ENCODE data around the gene SRC. TPM values are rescaled to one million over a fixed set of nuclear protein-coding genes. Genes with fewer than 3 reads are reported as not detected.
"Not testable (repeated sequence)": the region's sequence is repeated elsewhere in the genome, so short reads cannot be mapped to it uniquely, and the experiment has no call there.

Gene SRC
- total RNA-seq, 1 donor: 24.1 TPM

- H3K9me3 ChIP-seq (ENCODE audit: low read depth, low read length); H3K4me3 ChIP-seq (ENCODE audit: low read length); H3K27me3 ChIP-seq (ENCODE audit: insufficient read depth, low read length): not testable (repeated sequence)
- peaks cover 32% of the 10 kb centered on the region for H3K4me1 ChIP-seq (ENCODE audit: insufficient read depth, low read length)
Observed at GRCh38 chr20:37338380-37338779, 7.6 kb upstream of the SRC start.

DNA sequence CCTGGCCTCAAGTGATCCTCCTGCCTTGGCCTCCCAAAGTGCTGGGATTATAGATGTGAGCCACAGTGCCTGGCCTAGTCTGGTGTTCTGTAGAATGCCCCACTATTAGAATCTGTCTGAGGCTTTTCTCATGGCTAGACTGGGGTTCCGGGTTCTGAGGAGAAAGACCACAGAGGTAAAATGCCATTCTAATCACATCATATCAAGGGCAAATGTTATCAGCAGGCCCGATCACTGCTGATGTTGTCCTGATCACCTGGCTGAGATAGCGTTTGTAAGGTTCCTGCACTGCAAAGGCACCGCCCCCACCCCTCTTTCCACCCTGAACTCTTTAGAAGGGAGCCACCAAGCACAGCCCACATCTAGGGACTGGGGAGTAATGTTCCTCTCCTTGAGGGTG, 6.7 kb upstream of the SRC start:
- Histone ChIP-seq H3K4me3 (ENCODE audit: low read length) (no peak overlapping the region), H3K27me3 (ENCODE audit: insufficient read depth, low read length) (no peaks in the 10 kb centered on the region), H3K4me1 (ENCODE audit: insufficient read depth, low read length) (peaks cover 24% of the 10 kb centered on the region), H3K9me3 (ENCODE audit: low read depth, low read length) (no peaks in the 10 kb centered on the region)

DNA sequence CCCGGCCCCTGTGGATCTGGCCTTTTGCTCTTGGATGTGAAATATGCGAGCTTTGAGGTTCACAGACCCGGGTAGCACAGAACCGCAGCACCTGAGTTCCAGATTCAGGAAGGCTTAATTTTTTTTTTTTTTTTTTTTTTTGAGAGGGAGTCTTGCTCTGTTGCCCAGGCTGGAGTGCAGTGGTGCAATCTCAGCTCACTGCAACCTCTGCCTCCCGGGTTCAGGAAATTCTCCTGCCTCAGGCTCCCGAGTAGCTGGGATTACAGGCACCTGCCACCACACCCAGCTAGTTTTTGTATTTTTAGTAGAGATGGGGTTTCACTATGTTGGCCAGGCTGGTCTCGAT, 6.2 kb upstream of the SRC start:
- peaks cover 24% of the 10 kb centered on the region for H3K4me1 ChIP-seq (ENCODE audit: insufficient read depth, low read length)
- H3K27me3 ChIP-seq (ENCODE audit: insufficient read depth, low read length); H3K9me3 ChIP-seq (ENCODE audit: low read depth, low read length); H3K4me3 ChIP-seq (ENCODE audit: low read length): not testable (repeated sequence)

DNA sequence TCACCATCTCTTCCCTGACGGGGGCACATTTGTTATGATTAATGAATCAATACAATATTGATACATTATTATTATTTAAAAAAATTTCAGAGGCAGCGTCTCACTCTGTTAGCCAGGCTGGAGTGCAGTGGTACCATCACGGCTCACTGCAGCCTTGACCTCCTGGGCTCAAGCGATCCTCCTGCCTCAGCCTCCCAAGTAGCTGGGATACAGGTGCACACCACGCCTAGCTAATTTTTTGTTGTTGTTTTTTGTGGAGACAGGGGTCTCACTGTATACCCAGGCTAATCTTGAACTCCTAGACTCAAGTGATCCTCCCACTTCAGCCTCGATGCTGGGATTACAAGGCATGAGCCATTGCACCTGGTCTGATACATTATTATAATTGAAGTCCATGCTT, 4.9 kb upstream of the SRC start:
- Histone ChIP-seq H3K9me3 (ENCODE audit: low read depth, low read length) (no peaks in the 10 kb centered on the region), H3K4me3 (ENCODE audit: low read length) (no peak overlapping the region), H3K27me3 (ENCODE audit: insufficient read depth, low read length) (no peaks in the 10 kb centered on the region), H3K4me1 (ENCODE audit: insufficient read depth, low read length) (peaks cover 22% of the 10 kb centered on the region)

- H3K27me3 ChIP-seq (ENCODE audit: insufficient read depth, low read length): no peaks in the 10 kb centered on the region
- H3K9me3 ChIP-seq (ENCODE audit: low read depth, low read length): no peaks in the 10 kb centered on the region
- H3K4me3 ChIP-seq (ENCODE audit: low read length): no peak overlapping the region
- H3K4me1 ChIP-seq (ENCODE audit: insufficient read depth, low read length): peaks cover 18% of the 10 kb centered on the region
Observed at GRCh38 chr20:37341632-37342031, 4.3 kb upstream of the SRC start.

DNA sequence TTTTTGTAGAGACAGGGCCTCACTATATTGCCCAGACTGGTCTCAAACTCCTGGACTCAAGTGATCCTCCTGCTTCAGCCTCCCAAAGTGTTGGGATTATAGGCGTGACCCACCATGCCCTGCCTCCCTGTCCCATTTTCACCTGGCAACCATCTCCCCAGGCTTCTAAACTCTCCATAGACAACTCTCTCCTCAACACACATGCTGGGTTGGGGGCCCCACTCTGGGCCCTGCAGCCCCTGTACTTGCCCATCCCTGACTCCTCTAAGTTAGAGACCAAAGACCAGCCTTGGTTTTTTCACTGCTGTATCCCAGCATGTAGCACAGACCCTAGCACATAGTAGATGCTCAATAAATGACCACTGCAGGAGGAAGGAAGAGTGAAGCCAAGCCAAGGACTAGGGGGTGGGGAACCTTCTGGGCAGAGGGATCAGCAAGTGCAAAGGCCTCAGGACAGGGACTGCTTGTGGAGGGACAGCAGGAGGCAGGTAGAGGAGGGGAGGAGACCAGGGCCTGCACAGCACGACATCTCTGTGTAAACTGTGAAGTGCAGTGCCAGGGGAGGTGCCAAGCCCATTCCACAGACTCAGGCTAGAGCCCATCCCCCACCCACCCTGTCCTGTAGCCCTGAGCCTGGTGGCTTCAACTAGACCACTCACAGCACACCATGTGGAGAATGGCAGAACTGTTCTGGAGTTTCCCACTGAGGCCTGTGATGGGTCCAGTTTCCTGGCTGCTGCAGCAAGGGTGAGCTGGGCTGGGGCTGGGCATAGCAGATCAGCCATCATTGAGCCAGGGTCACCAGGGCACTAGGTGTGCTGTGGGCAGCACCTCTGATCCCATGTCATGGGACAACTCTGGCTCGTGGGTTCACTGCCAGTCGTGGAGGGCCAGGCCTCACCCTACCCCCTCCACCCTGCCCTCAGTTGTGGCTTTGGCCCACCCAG, 3.4 kb upstream of the SRC start:
- H3K9me3 ChIP-seq (ENCODE audit: low read depth, low read length): no peaks in the 10 kb centered on the region
- H3K27me3 ChIP-seq (ENCODE audit: insufficient read depth, low read length): no peaks in the 10 kb centered on the region
- peaks cover 14% of the 10 kb centered on the region for H3K4me1 ChIP-seq (ENCODE audit: insufficient read depth, low read length)
- no peak overlapping the region for H3K4me3 ChIP-seq (ENCODE audit: low read length)

DNA sequence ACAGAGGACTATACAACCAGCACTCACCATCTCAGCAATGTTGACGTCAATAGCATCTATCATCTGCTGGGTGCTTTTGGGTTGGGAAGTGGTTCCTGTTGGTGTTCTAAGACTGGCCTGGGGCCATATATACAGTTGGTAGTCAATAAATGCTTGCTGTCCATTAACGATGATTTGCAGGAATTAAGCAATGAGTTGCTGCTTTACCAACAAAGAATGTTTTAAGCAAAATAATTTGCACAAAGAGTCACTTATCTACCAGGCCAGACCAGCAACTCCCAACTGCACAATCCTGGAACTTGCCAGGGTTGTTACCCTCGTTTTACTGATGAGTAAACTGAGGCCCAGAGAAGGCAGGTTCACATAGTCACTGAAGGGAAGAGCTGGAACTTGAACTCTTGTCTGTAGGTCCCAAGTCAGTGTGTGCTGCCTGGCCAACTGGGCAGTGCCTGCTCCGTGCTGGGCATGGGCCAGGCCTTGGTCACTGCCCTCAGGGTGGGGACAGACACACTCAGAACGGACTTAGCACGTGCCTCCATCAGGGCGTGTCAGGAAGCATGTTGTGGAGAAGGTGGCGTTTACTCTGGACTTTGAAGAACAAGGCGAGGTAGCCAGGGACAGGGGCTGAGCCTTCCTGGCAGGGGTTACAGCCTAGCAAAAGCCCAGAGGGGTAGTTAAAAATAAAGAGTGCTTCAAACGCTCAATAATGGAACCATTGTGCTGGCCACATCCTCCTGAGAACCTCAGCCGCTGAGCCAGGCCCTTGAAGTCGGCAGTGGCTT, 2.5 kb upstream of the SRC start:
- Histone ChIP-seq H3K4me3 (ENCODE audit: low read length) (no peak overlapping the region), H3K4me1 (ENCODE audit: insufficient read depth, low read length) (peaks cover 15% of the 10 kb centered on the region), H3K9me3 (ENCODE audit: low read depth, low read length) (no peaks in the 10 kb centered on the region), H3K27me3 (ENCODE audit: insufficient read depth, low read length) (no peaks in the 10 kb centered on the region)

GRCh38 chr20:37343994-37344355, 2.0 kb upstream of the SRC start:
- Histone ChIP-seq H3K4me1 (ENCODE audit: insufficient read depth, low read length) (peaks cover 19% of the 10 kb centered on the region), H3K9me3 (ENCODE audit: low read depth, low read length) (no peaks in the 10 kb centered on the region), H3K27me3 (ENCODE audit: insufficient read depth, low read length) (no peaks in the 10 kb centered on the region), H3K4me3 (ENCODE audit: low read length) (no peak overlapping the region)

DNA sequence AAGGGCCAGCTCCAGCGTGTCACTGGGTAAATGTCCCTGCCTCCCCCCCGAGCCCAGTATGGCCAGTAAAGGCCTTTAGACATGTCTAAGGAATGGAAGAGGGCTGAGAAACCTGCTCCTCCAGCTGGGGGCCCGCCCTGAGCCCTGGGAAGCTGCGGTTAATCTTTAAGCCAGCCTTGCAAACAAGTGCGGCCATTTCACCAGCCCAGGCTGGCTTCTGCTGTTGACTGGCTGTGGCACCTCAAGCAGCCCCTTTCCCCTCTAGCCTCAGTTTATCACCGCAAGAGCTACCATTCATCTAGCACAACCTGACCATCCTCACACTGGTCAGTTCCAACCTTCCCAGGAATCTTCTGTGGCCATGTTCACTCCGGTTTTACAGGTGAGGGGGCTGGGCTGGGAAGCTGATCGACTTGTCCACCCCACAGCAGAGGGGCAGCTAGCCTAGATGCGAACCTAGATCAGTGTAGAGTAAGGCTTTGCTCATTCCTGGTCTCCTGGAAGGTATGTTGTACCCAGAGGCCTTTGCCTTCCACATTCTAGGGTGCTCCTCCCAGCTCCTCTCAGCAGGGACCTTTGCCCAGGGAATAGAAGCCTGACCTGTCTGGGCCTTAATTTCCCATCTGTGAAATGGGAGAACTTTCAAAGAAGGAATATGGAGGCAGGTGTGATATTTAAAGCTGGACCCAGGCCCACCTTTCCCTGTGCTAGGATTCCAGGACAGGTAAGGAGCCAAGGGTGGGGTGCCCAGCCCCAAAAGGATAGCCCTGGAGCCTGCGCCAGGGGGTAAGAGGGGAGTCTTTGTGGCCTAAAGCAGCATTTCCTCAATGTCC, 1.2 kb upstream of the SRC start:
- H3K4me3 ChIP-seq (ENCODE audit: low read length): no peak overlapping the region
- H3K27me3 ChIP-seq (ENCODE audit: insufficient read depth, low read length): no peaks in the 10 kb centered on the region

GRCh38 chr20:37346236-37346534, 245 bp downstream of the SRC start:
- Histone ChIP-seq H3K9me3 (ENCODE audit: low read depth, low read length) (no peaks in the 10 kb centered on the region), H3K4me1 (ENCODE audit: insufficient read depth, low read length) (peaks cover 32% of the 10 kb centered on the region), H3K4me3 (ENCODE audit: low read length) (peak overlapping the region; percentile 36), H3K27me3 (ENCODE audit: insufficient read depth, low read length) (no peaks in the 10 kb centered on the region)

More for the DNA sequence above, 1.2 kb upstream of the SRC start:
- no peaks in the 10 kb centered on the region for H3K9me3 ChIP-seq (ENCODE audit: low read depth, low read length)
- H3K4me1 ChIP-seq (ENCODE audit: insufficient read depth, low read length): peaks cover 25% of the 10 kb centered on the region

DNA sequence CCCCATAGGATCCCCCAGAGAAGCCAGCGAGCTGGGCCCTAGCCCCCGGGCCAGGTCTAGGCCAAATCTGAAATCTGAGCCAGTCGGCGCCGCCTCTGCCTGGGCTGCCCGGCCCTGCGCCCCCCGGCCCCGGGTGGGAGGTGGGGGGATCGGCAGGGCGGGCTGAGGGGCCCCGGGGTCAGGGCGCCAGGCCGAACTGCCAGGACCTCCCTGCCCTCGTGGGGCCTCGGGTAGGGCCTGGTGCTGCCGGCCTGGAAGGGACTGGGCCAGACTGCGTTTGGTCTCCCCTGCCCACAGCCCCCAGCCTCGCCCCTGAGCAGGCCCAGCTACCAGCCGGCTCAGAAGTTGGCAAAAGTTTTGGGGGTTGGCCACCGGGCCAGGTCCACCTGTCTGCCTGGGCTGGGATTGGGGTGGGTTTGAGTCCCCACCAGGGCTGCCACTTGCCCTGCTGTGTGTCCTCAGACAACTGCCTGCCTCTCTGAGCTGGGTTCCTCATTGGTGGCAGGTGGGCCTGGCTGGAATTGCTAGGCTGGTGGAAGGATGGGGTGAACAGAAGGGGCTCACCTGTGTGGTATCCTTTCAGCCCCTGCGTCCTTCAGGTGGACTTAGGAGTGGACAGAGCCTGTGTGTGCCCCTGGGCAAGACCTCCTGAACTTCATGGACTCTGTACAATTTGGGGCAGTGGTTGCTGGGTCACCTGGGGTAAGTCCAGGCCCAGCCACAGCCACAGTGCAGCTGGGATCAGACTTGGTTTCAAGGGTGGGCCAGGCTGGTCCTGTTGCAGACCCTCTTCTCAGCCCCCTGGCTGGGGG, 801 bp downstream of the SRC start:
- H3K9me3 ChIP-seq (ENCODE audit: low read depth, low read length): no peaks in the 10 kb centered on the region
- no peaks in the 10 kb centered on the region for H3K27me3 ChIP-seq (ENCODE audit: insufficient read depth, low read length)
- peak overlapping the region; percentile 8 for H3K4me3 ChIP-seq (ENCODE audit: low read length)
- peaks cover 32% of the 10 kb centered on the region for H3K4me1 ChIP-seq (ENCODE audit: insufficient read depth, low read length)

- H3K4me1 ChIP-seq (ENCODE audit: insufficient read depth, low read length): peaks cover 32% of the 10 kb centered on the region
Observed at GRCh38 chr20:37347347-37347823, 1.4 kb downstream of the SRC start.

GRCh38 chr20:37347891-37348791, 2.2 kb downstream of the SRC start:
- Histone ChIP-seq H3K4me3 (ENCODE audit: low read length) (no peak overlapping the region), H3K27me3 (ENCODE audit: insufficient read depth, low read length) (no peaks in the 10 kb centered on the region), H3K4me1 (ENCODE audit: insufficient read depth, low read length) (peaks cover 32% of the 10 kb centered on the region), H3K9me3 (ENCODE audit: low read depth, low read length) (no peaks in the 10 kb centered on the region)

More at GRCh38 chr20:37347347-37347823, 1.4 kb downstream of the SRC start:
- Histone ChIP-seq H3K27me3 (ENCODE audit: insufficient read depth, low read length) (no peaks in the 10 kb centered on the region), H3K9me3 (ENCODE audit: low read depth, low read length) (no peaks in the 10 kb centered on the region), H3K4me3 (ENCODE audit: low read length) (no peak overlapping the region)
